IMR-90 (cell line): Measurements from ENCODE around the gene TRPM7. TPM values are rescaled to one million over a fixed set of nuclear protein-coding genes. Genes with fewer than 3 reads are reported as not detected.

ENCODE experiments used
- ATAC-seq: fragments of 200-7000 bp; cut with Tn5 transposase; 2 replicates; pipeline ENCODE4 v1.9.1; 2020; ENCODE audit warnings: low read depth, mild to moderate bottlenecking, moderate library complexity
- BruUV-seq: library from RNA; stranded (reverse); fragments of 400-500 nt; replicated peaks from 2 replicates; lab custom pipeline; 2021; lab: Mats Ljungman, UMichigan
- CTCF ChIA-PET: fragments of 300-600 bp; formaldehyde crosslinking; extraction: SDS; loops from one replicate; lab custom pipeline; 2021; ENCODE audit warnings: antibody characterized with exemption; lab: Yijun Ruan, JAX
- POLR2A ChIA-PET: fragments of 300-600 bp; sonication (Branson Sonifier 250); formaldehyde crosslinking; loops from one replicate; lab custom pipeline; 2022; ENCODE audit warnings: antibody characterized with exemption; ENCODE audit not compliant: unreplicated experiment; lab: Charles Lee
- DNase-seq: peaks from one replicate; pipeline ENCODE4 v3.0.0; 2013
- H2AFZ ChIP-seq: replicated peaks from 2 replicates; pipeline ENCODE3; 2013; ENCODE audit warnings: low read length, mild to moderate bottlenecking; ENCODE audit not compliant: poor library complexity
- H2AK5ac ChIP-seq: 2 replicates; pipeline ENCODE4 v1.6.1; 2013; ENCODE audit warnings: low read depth, low read length, inconsistent platforms
- H2AK9ac ChIP-seq: replicated peaks from 2 replicates; pipeline ENCODE3; 2013; ENCODE audit warnings: mild to moderate bottlenecking, low read depth, low read length, moderate library complexity; ENCODE audit not compliant: poor library complexity
- H2BK120ac ChIP-seq: 2 replicates; pipeline ENCODE4 v1.6.1; 2013; ENCODE audit warnings: low read depth, low read length, inconsistent platforms
- H2BK15ac ChIP-seq: 3 replicates; pipeline ENCODE4 v1.6.1; 2013; ENCODE audit warnings: low read depth, low read length, inconsistent platforms
- H2BK20ac ChIP-seq: 2 replicates; pipeline ENCODE4 v1.6.1; 2013; ENCODE audit warnings: low read depth, mild to moderate bottlenecking, inconsistent platforms, low read length, moderate library complexity
- H2BK5ac ChIP-seq: 2 replicates; pipeline ENCODE4 v1.6.1; 2013; ENCODE audit warnings: mild to moderate bottlenecking, low read depth, low read length, inconsistent platforms; ENCODE audit not compliant: poor library complexity, severe bottlenecking
- H3K14ac ChIP-seq: replicated peaks from 2 replicates; pipeline ENCODE4 v1.6.1; 2013; ENCODE audit warnings: low read depth, low read length, inconsistent platforms
- H3K18ac ChIP-seq: 2 replicates; pipeline ENCODE4 v1.6.1; 2013; ENCODE audit warnings: low read depth, low read length, control low read depth
- H3K23ac ChIP-seq: 2 replicates; pipeline ENCODE4 v1.6.1; 2013; ENCODE audit warnings: low read depth, low read length, inconsistent platforms
- H3K27ac ChIP-seq: 2 replicates; pipeline ENCODE4 v1.5.1; 2013; ENCODE audit warnings: mild to moderate bottlenecking, control low read depth, low read length; ENCODE audit not compliant: insufficient read depth
- H3K27me3 ChIP-seq: 2 replicates; pipeline ENCODE4 v1.6.1; 2013; ENCODE audit warnings: low read length; ENCODE audit not compliant: control insufficient read depth, insufficient read depth
- H3K36me3 ChIP-seq: 2 replicates; pipeline ENCODE4 v1.6.1; 2013; ENCODE audit warnings: low read length, mixed read lengths; ENCODE audit not compliant: control insufficient read depth, insufficient read depth
- H3K4ac ChIP-seq: 2 replicates; pipeline ENCODE4 v1.6.1; 2013; ENCODE audit warnings: low read depth, low read length, inconsistent platforms
- H3K4me1 ChIP-seq: 2 replicates; pipeline ENCODE4 v1.6.1; 2013; ENCODE audit warnings: low read length, mixed read lengths; ENCODE audit not compliant: control insufficient read depth, insufficient read depth
- H3K4me2 ChIP-seq: 2 replicates; pipeline ENCODE4 v1.6.1; 2013; ENCODE audit warnings: low read depth, mild to moderate bottlenecking, control low read depth, low read length, moderate library complexity
- H3K4me3 ChIP-seq: 2 replicates; pipeline ENCODE4 v1.5.1; 2013; ENCODE audit warnings: low read depth, mild to moderate bottlenecking, control low read depth, low read length, moderate library complexity; ENCODE audit not compliant: insufficient read depth
- H3K56ac ChIP-seq: 2 replicates; pipeline ENCODE4 v1.6.1; 2013; ENCODE audit warnings: low read length, inconsistent platforms; ENCODE audit not compliant: insufficient read depth; ENCODE audit errors: extremely low read depth
- H3K79me1 ChIP-seq, 2 experiments: 2 replicates each; pipeline ENCODE4 v1.6.1; 2013; ENCODE audit warnings: low read length in 2 of 2, inconsistent platforms in 1 of 2, low read depth in 1 of 2
- H3K9ac ChIP-seq: 2 replicates; pipeline ENCODE4 v1.6.1; 2013; ENCODE audit warnings: low read depth, low read length, control low read depth
- H3K9me1 ChIP-seq: 2 replicates; pipeline ENCODE4 v1.6.1; 2013; ENCODE audit warnings: low read length, inconsistent platforms; ENCODE audit not compliant: insufficient read depth
- H3K9me3 ChIP-seq: 2 replicates; pipeline ENCODE4 v1.6.1; 2013; ENCODE audit warnings: low read length; ENCODE audit not compliant: control insufficient read depth, insufficient read depth
- H4K20me1 ChIP-seq: 2 replicates; pipeline ENCODE4 v1.6.1; 2013; ENCODE audit warnings: low read length, inconsistent platforms; ENCODE audit not compliant: insufficient read depth
- H4K5ac ChIP-seq: 2 replicates; pipeline ENCODE4 v1.6.1; 2013; ENCODE audit warnings: mild to moderate bottlenecking, low read depth, low read length, control low read depth
- H4K8ac ChIP-seq, 2 experiments: 2 replicates each; pipeline ENCODE4 v1.6.1; 2013; ENCODE audit warnings: low read depth in 2 of 2, low read length in 2 of 2, control low read depth in 1 of 2, inconsistent platforms in 1 of 2
- H4K91ac ChIP-seq: 2 replicates; pipeline ENCODE4 v1.6.1; 2013; ENCODE audit warnings: low read depth, low read length, inconsistent platforms; ENCODE audit not compliant: insufficient read depth
- CEBPB ChIP-seq: IDR thresholded peaks from 2 replicates; pipeline ENCODE4 v1.6.1; 2012; ENCODE audit warnings: low read depth, low read length, improper control_type of control experiment
- MAFK ChIP-seq: IDR thresholded peaks from 2 replicates; pipeline ENCODE4 v1.6.1; 2012; ENCODE audit warnings: low read depth, low read length, improper control_type of control experiment
- RAD21 ChIP-seq: IDR thresholded peaks from 2 replicates; pipeline ENCODE4 v1.6.1; 2012; ENCODE audit warnings: low read length, improper control_type of control experiment
- SMC3 ChIP-seq: fragments of 150-350 bp; IDR thresholded peaks from 2 replicates; pipeline ENCODE4 v1.6.1; 2016; ENCODE audit warnings: low read depth, mild to moderate bottlenecking, antibody characterized with exemption, low read length, moderate library complexity
- WGBS, 2 experiments: methylation state at CpG; one replicate each; pipeline versions ENCODE4 v1.1.5 to v1.1.7; 2013; ENCODE audit warnings: missing lambda C conversion rate in 2 of 2; ENCODE audit not compliant: insufficient read length in 1 of 2; ENCODE audit errors: extremely low coverage in 2 of 2; 5-methylcytosine and 5-hydroxymethylcytosine counted together
- dilution Hi-C: fragments of 300-500 bp; cut with HindIII; formaldehyde crosslinking; loops from one replicate; pipeline ENCODE4 v1.14.3; 2018; ENCODE audit warnings: low sequenced_read_pairs; ENCODE audit not compliant: unreplicated experiment
- in situ Hi-C: fragments of 300-500 bp; cut with MboI; formaldehyde crosslinking; loops from 3 replicates; pipeline ENCODE4 v1.14.3; 2019; ENCODE audit warnings: low sequenced_read_pairs, inconsistent platforms, mixed read lengths
- intact Hi-C: fragments of 100-400 bp; cut with micrococcal nuclease; formaldehyde crosslinking; loops from 2 replicates; pipeline ENCODE4 v1.10.0; 2022
- polyA plus RNA-seq, 3 experiments: library from polyadenylated mRNA; depleted of rRNA; stranded (reverse); fragments of >200 nt; gene quantifications; 2 replicates each; pipeline ENCODE4 v1.2.3, GENCODE V29; 2012; ENCODE audit warnings: low replicate concordance in 1 of 3
- total RNA-seq: library from RNA; depleted of rRNA; stranded (reverse); fragments of >200 nt; gene quantifications from 2 replicates; pipeline ENCODE4 v1.2.3, GENCODE V29; 2012

Gene TRPM7
- total and polyA plus RNA-seq, 2 of the 4 experiments (the other 2 are of a cell fraction): 10.6 to 27.8 TPM

DNA sequence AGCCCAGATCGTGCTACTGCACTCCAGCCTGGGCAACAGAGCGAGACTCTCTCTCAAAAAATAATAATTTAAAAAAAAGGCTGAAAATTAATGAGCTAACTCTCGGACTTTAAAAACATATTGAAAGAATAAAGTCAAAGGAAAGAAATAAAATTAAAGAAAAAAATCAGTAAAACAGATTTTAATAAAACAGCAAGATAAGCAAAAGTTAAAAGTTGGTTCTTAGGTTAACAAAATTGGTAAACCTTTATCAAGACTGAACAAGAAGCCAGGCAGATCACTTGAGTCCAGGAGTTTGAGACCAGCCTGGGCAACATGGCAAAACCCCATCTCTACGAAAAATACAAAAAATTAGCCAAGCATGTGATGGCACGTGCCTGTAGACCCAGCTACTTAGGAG lies 20.7 kb downstream of the TRPM7 start:
- Histone ChIP-seq H3K4me1 (no peaks in the 10 kb centered on the region), H3K9me1 (no peaks in the 10 kb centered on the region), H4K20me1 (peaks cover 6% of the 10 kb centered on the region), H3K56ac (no peak overlapping the region), H3K4ac (no peak overlapping the region), H3K79me1 (peaks cover 30 to 62% of the 10 kb centered on the region in 2 experiments), H3K36me3 (peaks cover 8% of the 10 kb centered on the region), H3K4me3 (no peak overlapping the region), H3K27ac (no peak overlapping the region), H2BK120ac (no peak overlapping the region), H2BK20ac (no peak overlapping the region), H4K91ac (no peak overlapping the region), H3K27me3 (no peaks in the 10 kb centered on the region), H3K18ac (no peak overlapping the region), H2BK5ac (no peak overlapping the region), H4K8ac (no peak overlapping the region), H2AFZ (no peak overlapping the region), H2BK15ac (no peak overlapping the region), H3K23ac (no peak overlapping the region), H2AK5ac (no peak overlapping the region), H4K5ac (no peak overlapping the region), H2AK9ac (no peak overlapping the region), H3K4me2 (no peak overlapping the region), H3K14ac (no peak overlapping the region), H3K9ac (no peak overlapping the region), H3K9me3 (no peaks in the 10 kb centered on the region)
- WGBS, 2 experiments: 88% methylated on average over 1 of the region's 5 CpGs; no CpG with 5 or more reads in 1 of the 2 experiments
- TF ChIP-seq MAFK: peak; percentile 37; the same call in 1 of the 2 replicates
- no peak for TF ChIP-seq SMC3
- TF ChIP-seq RAD21: no peak
- no peak for TF ChIP-seq CEBPB
- POLR2A ChIA-PET: no interaction called here
- in situ Hi-C loops (no loop called here), intact Hi-C loops (no loop called here), dilution Hi-C loops (no loop called here)
- CTCF ChIA-PET: no interaction called here
- no peak for DNase-seq
- BruUV-seq: no TSS peak
- ATAC-seq: no peak
